ENCODE data around the gene FAF1. TPM values are rescaled to one million over a fixed set of nuclear protein-coding genes. Genes with fewer than 3 reads are reported as not detected.
A peak's percentile ranks its signal among the peaks of the same experiment; 100 is the strongest.

The FAF1 gene
- total RNA-seq, 2 donors from 2014 or later = 25.5 to 68.6 TPM

DNA sequence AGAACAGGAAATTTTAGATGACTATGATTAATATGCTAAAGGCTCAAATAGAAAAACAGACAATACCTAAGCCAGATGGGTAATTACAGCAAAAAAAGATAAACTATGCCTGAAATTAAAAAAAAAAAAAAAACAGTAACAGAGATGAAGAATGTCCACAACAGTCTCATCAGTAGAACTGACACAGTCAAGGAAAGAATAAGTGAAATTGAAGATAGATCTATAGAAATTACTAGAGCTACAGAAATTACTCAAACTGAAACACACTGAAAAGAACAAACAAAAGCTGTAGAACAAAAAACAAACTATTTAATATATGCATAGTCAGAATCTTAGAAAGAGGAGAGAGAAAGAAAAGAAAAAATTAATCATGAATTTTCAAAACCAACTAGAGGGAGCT is 112.8 kb downstream of the FAF1 start:
- TF ChIP-seq, protein P1, sequence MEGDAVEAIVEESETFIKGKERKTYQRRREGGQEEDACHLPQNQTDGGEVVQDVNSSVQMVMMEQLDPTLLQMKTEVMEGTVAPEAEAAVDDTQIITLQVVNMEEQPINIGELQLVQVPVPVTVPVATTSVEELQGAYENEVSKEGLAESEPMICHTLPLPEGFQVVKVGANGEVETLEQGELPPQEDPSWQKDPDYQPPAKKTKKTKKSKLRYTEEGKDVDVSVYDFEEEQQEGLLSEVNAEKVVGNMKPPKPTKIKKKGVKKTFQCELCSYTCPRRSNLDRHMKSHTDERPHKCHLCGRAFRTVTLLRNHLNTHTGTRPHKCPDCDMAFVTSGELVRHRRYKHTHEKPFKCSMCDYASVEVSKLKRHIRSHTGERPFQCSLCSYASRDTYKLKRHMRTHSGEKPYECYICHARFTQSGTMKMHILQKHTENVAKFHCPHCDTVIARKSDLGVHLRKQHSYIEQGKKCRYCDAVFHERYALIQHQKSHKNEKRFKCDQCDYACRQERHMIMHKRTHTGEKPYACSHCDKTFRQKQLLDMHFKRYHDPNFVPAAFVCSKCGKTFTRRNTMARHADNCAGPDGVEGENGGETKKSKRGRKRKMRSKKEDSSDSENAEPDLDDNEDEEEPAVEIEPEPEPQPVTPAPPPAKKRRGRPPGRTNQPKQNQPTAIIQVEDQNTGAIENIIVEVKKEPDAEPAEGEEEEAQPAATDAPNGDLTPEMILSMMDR (IDR thresholded peaks at IDR 0.05) = no peak
- no peak for DNase-seq (ENCODE audit: low spot score)
- Histone ChIP-seq H3K4me1 (ENCODE audit: control insufficient read depth in 1 of 2, low read depth in 2 of 2) (peaks cover 0 to under 1% of the 10 kb centered on the region in 2 donors), H3K36me3 (no peaks in the 10 kb centered on the region), H3K27me3 (replicated peaks; ENCODE audit: insufficient read depth) (no peaks in the 10 kb centered on the region), H3K27ac (no peak overlapping the region), H3K4me3 (no peak overlapping the region), H3K9me3 (peaks cover 5% of the 10 kb centered on the region)
- ATAC-seq (ENCODE audit: insufficient number of reproducible peaks, low FRiP score, low read depth) = no peak

DNA sequence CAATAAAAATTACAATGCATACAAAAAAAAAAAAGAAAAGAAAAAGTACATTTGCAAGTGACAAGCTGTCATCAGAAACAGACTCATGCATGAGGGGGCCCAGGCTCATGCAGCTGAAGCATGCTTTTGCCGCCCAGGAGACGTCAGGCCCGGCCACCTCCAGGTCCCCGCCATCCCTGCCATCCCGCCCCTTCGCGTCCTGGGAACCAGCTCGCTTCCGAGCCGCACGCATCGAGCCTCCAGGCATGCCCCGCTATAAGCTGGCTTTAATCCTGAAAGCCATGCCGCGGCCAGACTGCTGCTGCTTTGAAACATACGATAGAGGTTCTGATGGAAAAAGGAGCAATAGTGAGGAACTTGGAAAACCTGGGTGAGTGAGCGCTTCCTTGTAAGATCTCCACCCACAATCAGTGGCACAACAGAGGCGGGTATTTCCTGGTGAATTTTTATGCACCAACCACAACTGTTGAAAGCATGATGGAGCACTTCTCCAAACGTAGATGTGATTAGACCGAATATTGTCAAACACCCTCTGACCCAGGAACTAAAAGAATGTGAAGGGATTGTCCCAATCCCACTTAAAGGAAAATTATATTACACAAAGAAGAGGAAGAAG is 113.7 kb downstream of the FAF1 start:
- H3K4me3 ChIP-seq = no peak overlapping the region
- TF ChIP-seq, protein P1 (IDR thresholded peaks at IDR 0.05) = no peak
- ATAC-seq (ENCODE audit: insufficient number of reproducible peaks, low FRiP score, low read depth) (no peak), DNase-seq (ENCODE audit: low spot score) (no peak)
- no peak overlapping the region for H3K27ac ChIP-seq
- no peaks in the 10 kb centered on the region for H3K27me3 ChIP-seq (replicated peaks; ENCODE audit: insufficient read depth)
- peaks cover 5% of the 10 kb centered on the region for H3K9me3 ChIP-seq
- H3K4me1 ChIP-seq (ENCODE audit: control insufficient read depth in 1 of 2, low read depth in 2 of 2) = peaks cover 7 to 10% of the 10 kb centered on the region in 2 donors
- no peaks in the 10 kb centered on the region for H3K36me3 ChIP-seq

DNA sequence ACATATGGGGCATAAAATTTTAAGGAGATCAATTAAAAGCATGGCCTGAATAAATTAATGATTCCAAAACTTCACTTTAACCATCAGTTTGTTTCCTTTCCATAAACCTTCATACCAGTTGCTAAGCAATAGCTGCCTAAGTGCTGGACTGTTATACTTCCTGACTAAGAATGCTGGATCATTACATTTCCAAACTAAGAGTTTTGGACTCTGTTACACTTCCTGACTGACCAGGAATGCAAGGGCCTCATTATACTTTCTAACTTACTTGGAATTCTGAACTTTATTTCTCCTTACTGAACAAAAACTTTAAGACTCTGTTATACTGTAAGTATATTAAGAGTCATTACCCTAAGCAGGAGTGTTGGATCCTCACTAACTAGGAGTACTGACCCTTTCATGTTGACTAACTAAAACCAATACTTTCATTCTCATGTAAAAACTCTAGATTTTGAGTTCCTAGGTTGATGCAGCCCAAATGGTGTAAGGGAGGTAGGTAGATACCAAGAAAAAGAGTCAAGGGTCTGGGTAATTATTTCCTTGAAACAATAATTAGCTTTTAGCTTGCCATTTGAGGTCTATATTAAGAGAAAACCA is 118.2 kb downstream of the FAF1 start:
- ATAC-seq (ENCODE audit: insufficient number of reproducible peaks, low FRiP score, low read depth) (peak; percentile 43), DNase-seq (ENCODE audit: low spot score) (no peak)
- peak overlapping the region in 1 of 2 donors; percentile 36 for H3K27ac ChIP-seq
- TF ChIP-seq, protein P1 (IDR thresholded peaks at IDR 0.05) = no peak
- no peaks in the 10 kb centered on the region for H3K36me3 ChIP-seq
- H3K9me3 ChIP-seq = no peaks in the 10 kb centered on the region
- no peak overlapping the region for H3K4me3 ChIP-seq
- H3K27me3 ChIP-seq (replicated peaks; ENCODE audit: insufficient read depth) = no peaks in the 10 kb centered on the region
- H3K4me1 ChIP-seq (ENCODE audit: control insufficient read depth in 1 of 2, low read depth in 2 of 2) = peaks cover 9 to 13% of the 10 kb centered on the region in 2 donors

DNA sequence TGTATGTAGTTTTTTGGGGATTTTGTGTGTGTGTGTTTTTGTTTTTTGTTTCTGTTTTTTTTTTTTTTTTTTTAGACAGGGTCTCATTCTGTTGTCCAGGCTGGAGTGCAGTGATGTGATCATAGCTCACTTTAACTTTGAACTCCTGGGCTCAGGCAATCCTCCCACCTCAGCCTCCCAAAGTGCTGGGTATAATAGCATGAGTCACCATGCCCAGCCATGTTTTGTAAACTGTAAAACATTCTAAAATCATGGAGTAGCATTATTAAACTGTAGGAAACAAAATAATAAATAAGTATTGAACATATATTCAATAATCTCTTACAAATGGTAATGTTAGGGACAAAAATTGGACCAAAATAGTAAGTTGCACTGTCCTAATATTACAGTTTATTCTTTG is 124.0 kb downstream of the FAF1 start:
- H3K27me3 ChIP-seq (replicated peaks; ENCODE audit: insufficient read depth) = no peaks in the 10 kb centered on the region
- ATAC-seq (ENCODE audit: insufficient number of reproducible peaks, low FRiP score, low read depth) = no peak
- no peak for DNase-seq (ENCODE audit: low spot score)
- H3K4me1 ChIP-seq (ENCODE audit: control insufficient read depth in 1 of 2, low read depth in 2 of 2) = peaks cover 0 to under 1% of the 10 kb centered on the region in 2 donors
- H3K9me3 ChIP-seq = no peaks in the 10 kb centered on the region
- TF ChIP-seq, protein P1 (IDR thresholded peaks at IDR 0.05) = no peak
- no peak overlapping the region for H3K4me3 ChIP-seq
- H3K36me3 ChIP-seq = no peaks in the 10 kb centered on the region
- H3K27ac ChIP-seq = no peak overlapping the region

DNA sequence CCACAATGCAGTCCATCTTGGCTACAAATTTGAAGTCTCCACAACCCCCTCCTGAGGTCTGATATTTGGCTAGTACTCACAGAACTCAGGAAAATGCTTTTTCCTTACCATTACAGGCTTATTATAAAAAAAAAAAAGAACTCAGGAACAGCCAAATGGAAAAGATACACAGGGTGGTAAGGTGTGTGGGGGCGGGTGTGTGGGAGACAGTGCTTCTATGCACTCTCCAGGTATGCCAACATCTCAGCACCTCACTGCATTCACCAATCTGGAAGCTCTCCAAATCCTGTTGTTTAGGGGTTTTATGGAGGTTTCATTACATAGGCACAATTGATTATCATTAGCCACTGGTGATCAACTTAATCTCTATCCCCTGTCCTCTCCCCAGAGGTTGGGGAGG is 126.9 kb downstream of the FAF1 start:
- no peak for ATAC-seq (ENCODE audit: insufficient number of reproducible peaks, low FRiP score, low read depth)

More for the DNA sequence above, 126.9 kb downstream of the FAF1 start:
- TF ChIP-seq, protein P1 (IDR thresholded peaks at IDR 0.05) = no peak
- no peaks in the 10 kb centered on the region for H3K27me3 ChIP-seq (replicated peaks; ENCODE audit: insufficient read depth)
- H3K9me3 ChIP-seq = no peaks in the 10 kb centered on the region
- no peak overlapping the region for H3K4me3 ChIP-seq
- peaks cover 0 to 12% of the 10 kb centered on the region in 2 donors for H3K4me1 ChIP-seq (ENCODE audit: control insufficient read depth in 1 of 2, low read depth in 2 of 2)
- no peak overlapping the region for H3K27ac ChIP-seq
- no peaks in the 10 kb centered on the region for H3K36me3 ChIP-seq
- no peak for DNase-seq (ENCODE audit: low spot score)

All from thoracic aorta (tissue), 2 donors.